ENCODE results near the gene SARS1.

Gene SARS1

GRCh38 chr1:109256971-109257681, 43.4 kb downstream of the SARS1 start:
- TF ChIP-seq, protein P1, sequence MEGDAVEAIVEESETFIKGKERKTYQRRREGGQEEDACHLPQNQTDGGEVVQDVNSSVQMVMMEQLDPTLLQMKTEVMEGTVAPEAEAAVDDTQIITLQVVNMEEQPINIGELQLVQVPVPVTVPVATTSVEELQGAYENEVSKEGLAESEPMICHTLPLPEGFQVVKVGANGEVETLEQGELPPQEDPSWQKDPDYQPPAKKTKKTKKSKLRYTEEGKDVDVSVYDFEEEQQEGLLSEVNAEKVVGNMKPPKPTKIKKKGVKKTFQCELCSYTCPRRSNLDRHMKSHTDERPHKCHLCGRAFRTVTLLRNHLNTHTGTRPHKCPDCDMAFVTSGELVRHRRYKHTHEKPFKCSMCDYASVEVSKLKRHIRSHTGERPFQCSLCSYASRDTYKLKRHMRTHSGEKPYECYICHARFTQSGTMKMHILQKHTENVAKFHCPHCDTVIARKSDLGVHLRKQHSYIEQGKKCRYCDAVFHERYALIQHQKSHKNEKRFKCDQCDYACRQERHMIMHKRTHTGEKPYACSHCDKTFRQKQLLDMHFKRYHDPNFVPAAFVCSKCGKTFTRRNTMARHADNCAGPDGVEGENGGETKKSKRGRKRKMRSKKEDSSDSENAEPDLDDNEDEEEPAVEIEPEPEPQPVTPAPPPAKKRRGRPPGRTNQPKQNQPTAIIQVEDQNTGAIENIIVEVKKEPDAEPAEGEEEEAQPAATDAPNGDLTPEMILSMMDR (IDR thresholded peaks at IDR 0.05; ENCODE audit: extremely low read depth, missing control alignments) = no peak
- DNase-seq (ENCODE audit: low spot score) = no peak

GRCh38 chr1:109257682-109258421, 44.1 kb downstream of the SARS1 start:
- DNase-seq (ENCODE audit: low spot score) = no peak
- TF ChIP-seq, protein P1 (IDR thresholded peaks at IDR 0.05; ENCODE audit: extremely low read depth, missing control alignments) = no peak

DNA sequence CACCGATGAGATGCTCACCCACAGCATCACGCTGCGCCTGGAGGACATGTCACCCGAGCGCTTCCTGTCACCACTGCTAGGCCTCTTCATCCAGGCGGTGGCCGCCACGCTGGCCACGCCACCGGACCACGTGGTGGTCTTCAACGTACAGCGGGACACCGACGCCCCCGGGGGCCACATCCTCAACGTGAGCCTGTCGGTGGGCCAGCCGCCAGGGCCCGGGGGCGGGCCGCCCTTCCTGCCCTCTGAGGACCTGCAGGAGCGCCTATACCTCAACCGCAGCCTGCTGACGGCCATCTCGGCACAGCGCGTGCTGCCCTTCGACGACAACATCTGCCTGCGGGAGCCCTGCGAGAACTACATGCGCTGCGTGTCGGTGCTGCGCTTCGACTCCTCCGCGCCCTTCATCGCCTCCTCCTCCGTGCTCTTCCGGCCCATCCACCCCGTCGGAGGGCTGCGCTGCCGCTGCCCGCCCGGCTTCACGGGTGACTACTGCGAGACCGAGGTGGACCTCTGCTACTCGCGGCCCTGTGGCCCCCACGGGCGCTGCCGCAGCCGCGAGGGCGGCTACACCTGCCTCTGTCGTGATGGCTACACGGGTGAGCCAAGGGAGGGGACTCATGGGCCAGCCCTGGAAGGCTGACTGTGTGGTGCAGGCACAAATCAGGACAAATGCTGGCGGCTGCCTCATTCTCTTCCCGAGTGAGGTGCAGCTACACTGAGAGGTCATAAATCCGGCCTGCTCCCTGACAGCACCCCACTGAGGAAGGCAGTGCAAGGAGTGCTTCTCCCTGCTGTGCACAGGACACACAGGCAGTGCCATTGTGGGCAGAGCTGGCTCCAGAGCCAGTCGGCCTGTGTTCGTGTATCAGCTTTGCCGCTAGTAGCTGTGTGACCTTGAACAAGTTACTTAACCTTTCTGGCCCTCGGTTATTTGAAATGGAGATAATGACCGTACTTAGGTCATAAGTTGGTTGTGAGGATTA, 45.1 kb downstream of the SARS1 start:
- DNase-seq (ENCODE audit: low spot score) = no peak
- TF ChIP-seq, protein P1 (IDR thresholded peaks at IDR 0.05; ENCODE audit: extremely low read depth, missing control alignments) = no peak

DNA sequence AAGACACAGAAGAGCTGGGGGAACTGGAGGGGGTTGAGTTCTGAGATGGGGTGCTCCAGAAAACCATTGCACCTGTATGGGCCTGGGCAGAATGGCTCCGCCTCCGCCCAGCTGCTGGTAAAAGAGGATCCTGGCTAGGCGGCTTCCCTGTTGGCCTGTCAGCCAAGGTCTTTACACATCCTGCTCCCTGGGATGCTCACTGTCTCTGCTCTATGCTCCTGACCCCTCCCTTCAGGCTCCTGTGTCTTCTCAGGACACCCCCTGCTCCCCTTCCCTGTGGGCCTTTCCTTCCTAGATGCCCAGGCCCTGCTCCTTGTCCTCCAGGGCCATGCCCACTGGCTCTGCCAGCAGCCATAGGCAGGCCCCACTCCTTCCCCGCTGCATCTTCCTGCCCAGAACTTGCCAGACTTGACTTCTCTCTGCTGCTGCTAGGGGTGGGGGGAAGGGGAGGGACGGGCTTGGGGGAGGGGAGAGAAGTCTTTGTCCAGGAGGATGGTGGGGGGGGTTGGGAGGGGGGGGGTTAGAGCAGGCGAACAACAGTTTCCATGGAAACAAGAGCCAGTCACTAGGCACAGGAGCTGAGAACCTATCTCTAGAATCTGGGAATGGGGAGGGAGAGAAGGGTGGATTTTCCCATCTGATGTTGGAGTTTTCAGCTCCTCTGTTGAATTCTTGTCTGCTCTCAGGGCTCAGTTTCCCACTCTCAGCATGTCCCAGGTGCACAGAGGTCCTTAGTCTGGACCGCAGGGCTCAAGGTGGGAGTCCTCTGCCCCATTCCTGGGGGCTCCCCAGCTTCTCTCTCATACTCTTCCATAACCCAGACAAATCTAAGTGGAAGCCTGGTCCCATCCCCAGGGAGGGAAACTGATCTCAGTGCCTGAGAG, 46.2 kb downstream of the SARS1 start:
- TF ChIP-seq, protein P1 (IDR thresholded peaks at IDR 0.05; ENCODE audit: extremely low read depth, missing control alignments) = no peak
- DNase-seq (ENCODE audit: low spot score) = no peak

DNA sequence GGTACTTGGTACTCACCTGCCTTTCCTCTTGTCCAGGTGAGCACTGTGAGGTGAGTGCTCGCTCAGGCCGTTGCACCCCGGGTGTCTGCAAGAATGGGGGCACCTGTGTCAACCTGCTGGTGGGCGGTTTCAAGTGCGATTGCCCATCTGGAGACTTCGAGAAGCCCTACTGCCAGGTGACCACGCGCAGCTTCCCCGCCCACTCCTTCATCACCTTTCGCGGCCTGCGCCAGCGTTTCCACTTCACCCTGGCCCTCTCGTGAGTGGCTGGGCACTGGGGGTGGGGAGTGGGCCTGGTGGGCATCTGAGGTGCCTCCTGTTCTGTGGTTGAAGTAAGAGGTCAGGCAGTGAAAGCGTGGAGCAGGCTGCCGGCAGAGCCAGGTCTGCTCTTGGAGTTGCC, 47.3 kb downstream of the SARS1 start:
- TF ChIP-seq, protein P1 (IDR thresholded peaks at IDR 0.05; ENCODE audit: extremely low read depth, missing control alignments) = no peak
- no peak for DNase-seq (ENCODE audit: low spot score)

- no peak for DNase-seq (ENCODE audit: low spot score)
- TF ChIP-seq, protein P1 (IDR thresholded peaks at IDR 0.05; ENCODE audit: extremely low read depth, missing control alignments) = no peak
Observed at GRCh38 chr1:109261578-109261977, 47.9 kb downstream of the SARS1 start.

Data from GM20000 (cell line).